Kidney tubule cell (primary cell): Measurements from ENCODE around the gene TERB1.

Source experiments
- DNase-seq: peaks from one replicate; pipeline ENCODE4 v3.0.0-alpha.2; 2018; ENCODE audit warnings: low spot score

The TERB1 gene

DNA sequence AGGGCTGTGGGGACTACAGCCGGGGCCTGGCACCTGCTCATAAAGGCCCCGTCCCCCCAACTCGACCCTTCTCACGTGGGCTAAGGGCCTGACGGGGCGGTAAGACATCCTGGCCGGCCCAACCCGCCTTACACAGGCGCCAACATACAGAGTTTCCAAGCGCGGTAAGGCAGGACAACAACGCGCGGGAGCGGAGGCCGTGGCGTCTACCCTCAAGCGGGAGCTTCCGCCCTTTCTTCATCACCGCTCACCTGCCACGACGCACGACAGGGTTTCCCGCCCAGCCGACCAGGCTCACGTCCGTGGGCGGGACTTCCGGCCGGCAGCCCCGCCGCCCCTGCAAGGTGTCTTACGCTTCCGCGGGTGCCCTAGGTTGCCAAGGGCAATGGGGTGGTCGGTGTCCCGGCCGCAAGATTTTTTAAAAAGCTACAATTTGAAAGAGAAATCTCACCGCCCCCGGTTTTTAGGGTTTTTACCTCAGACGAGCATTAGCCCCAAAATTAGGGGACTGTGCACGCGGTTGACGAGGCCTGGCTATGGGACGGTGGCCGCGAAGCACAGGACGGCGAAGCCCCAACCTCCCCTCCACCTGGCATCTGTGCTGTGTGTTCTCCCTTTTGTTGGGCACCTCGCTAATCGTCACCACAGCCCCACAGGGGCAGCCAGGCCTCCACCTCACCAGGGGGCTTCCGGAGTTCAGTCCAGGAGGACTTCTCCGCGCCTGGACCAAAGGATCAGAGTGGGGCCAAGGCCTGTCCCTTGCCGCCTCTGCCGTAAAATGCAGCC, at the start of gene TERB1:
TERB1 (minus strand) TSS at position 265 of the 786 bp plus-strand sequence. CDS start 4,786 bp downstream, outside the sequence.
- no peak for DNase-seq

- no peak for DNase-seq
Observed at GRCh38 chr16:66850115-66850815, 48.9 kb upstream of the TERB1 start.

DNA sequence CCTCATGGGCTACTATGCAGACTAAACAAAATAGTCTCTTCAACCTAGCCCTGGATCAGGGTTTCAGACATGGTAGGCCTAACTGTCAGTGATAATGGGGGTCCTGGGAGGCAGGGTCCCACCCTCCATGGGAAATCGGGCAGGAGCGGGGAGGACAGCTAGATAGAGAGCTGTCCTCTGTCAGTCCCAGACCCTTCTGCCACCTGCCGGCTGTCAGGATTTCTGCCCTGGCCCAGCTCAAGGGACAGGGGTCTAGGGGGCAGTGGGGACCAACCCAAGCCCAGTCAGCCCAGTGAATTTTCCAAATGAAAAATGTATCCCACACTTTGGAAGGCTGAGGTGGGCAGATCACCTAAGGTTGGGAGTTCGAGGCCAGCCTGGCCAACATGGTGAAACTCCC, 48.2 kb upstream of the TERB1 start:
- DNase-seq: no peak

DNA sequence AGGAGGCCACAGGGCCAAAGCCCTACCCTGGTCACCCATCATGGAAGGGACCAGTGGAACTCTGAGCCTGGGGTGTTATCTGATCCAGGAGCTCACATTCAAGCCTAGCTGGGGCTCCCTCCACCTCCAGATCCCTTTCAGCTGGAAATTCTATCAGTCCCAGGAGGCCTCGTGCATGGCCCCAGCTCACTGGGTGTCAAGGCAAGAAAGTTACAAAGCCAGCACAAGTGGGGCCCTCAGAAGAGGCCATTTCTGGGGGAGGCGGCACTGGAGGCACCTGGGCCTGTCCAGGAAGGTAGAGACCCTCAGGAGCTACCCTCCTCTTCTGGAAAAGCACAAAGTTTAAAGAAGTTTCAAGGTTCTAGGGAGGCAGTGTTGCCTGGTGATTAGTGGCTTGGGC, 47.6 kb upstream of the TERB1 start:
- no peak for DNase-seq

DNA sequence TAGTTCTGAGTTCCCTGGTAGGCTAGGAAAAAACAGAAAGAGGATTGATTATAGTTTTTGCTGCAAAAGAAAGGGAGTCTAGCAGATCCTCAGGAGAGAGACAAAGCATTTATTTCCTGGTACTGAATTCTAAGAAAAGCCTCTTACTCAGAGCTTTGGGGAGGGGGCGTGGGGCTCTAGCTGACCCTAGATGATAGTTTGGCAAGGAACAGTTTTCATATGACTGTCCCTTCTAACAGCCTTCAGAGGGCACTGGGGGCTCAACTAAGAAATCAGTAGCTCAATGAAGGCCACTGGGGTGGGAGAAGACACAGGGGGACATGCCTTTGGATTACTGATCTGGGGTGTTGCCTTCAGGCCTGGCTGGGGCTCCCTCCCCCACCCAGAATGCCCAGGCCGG, 46.8 kb upstream of the TERB1 start:
- DNase-seq: no peak

GRCh38 chr16:66847533-66848067, 46.2 kb upstream of the TERB1 start:
- DNase-seq: no peak

GRCh38 chr16:66846831-66847230, 45.4 kb upstream of the TERB1 start:
- no peak for DNase-seq

DNA sequence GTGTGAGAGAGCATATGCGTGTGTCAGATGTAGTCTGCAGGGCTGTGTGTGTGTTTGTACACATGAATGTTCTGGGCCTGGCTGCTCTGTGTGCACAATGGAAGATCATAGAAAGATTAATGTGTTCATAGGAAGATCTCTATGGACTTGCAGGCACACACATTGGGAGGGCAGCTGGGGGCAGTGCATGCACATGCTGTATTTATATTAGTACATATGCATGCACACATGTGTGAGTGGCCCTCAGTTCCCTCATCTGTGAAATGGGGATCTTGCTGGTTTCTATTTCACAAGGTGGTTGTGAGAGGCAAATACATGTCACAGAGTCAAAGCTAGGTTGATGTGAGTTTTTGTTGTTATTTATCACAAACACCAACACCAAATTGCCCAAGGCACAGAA, 44.9 kb upstream of the TERB1 start:
- DNase-seq: no peak

GRCh38 chr16:66845791-66846221, 44.4 kb upstream of the TERB1 start:
- DNase-seq: no peak

- no peak for DNase-seq
Observed at GRCh38 chr16:66845080-66845410, 43.7 kb upstream of the TERB1 start.

DNA sequence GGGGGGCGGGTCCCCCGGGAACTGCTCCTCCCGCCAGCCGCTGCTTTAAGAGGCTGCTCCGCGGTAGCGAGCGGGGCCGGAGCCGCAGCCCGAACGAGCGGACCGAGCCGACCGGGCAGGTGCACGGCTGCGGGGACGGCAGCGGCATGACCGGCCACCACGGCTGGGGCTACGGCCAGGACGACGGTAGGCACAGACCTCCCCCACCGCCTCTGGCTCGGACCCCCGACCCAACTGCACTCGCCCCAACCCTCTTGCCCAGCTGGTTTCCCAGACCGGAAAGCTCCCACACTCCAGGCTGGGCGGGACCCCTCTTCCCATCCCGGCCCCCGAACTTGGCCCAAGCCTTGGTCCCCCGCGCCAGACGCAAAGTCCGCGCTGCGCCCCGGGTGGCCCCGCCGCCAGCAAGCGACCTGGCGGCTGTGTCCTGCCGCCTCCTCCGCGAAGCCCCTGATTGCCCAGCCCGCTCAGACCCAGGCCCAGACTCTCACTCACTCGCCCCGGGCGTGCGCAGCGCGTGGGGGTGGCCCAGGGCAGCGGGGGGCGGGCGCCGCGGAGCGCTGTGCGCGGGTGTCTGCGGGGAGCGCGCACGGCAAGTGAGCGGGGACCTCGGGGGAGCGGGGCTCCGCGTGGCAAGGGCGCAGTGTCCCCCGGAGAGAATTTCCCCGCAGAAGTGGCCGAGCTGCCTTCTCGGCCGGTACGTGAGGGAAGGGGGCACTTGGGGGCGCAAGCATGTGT, 43.1 kb upstream of the TERB1 start, which contains the start of gene CA7:
CA7 (plus strand) TSS at position 73 of the 738 bp plus-strand sequence; CDS start at position 147, 74 bp downstream.
- no peak for DNase-seq

DNA sequence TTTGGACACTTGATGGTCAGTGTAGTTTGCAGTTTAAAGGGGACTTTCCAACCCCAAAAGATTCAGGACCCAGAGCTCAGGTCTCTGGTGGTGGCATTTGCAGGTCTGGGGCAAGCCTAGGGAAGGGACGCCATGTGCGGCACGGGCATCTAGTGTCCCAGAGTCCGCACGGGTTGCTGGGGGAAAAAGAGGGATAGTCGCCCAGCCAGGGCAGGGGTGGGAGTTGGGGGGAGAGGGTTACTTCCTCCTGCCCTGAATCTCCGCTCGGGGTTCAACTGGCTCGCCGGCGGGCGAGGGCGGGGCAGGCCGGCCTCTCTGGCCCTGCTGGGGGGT, 42.6 kb upstream of the TERB1 start:
- no peak for DNase-seq

- DNase-seq: no peak
Observed at GRCh38 chr16:66843191-66843590, 41.8 kb upstream of the TERB1 start.

- no peak for DNase-seq
Observed at GRCh38 chr16:66842765-66843164, 41.4 kb upstream of the TERB1 start.

GRCh38 chr16:66841366-66841765, 40.0 kb upstream of the TERB1 start:
- DNase-seq: no peak

- DNase-seq: no peak
Observed at GRCh38 chr16:66840883-66841282, 39.5 kb upstream of the TERB1 start.

GRCh38 chr16:66834746-66835145, 33.4 kb upstream of the TERB1 start:
- peak; percentile 60 for DNase-seq

- peak; percentile 11 for DNase-seq
Observed at GRCh38 chr16:66832661-66833305, 31.4 kb upstream of the TERB1 start.

- DNase-seq: no peak
Observed at GRCh38 chr16:66832190-66832589, 30.8 kb upstream of the TERB1 start.

DNA sequence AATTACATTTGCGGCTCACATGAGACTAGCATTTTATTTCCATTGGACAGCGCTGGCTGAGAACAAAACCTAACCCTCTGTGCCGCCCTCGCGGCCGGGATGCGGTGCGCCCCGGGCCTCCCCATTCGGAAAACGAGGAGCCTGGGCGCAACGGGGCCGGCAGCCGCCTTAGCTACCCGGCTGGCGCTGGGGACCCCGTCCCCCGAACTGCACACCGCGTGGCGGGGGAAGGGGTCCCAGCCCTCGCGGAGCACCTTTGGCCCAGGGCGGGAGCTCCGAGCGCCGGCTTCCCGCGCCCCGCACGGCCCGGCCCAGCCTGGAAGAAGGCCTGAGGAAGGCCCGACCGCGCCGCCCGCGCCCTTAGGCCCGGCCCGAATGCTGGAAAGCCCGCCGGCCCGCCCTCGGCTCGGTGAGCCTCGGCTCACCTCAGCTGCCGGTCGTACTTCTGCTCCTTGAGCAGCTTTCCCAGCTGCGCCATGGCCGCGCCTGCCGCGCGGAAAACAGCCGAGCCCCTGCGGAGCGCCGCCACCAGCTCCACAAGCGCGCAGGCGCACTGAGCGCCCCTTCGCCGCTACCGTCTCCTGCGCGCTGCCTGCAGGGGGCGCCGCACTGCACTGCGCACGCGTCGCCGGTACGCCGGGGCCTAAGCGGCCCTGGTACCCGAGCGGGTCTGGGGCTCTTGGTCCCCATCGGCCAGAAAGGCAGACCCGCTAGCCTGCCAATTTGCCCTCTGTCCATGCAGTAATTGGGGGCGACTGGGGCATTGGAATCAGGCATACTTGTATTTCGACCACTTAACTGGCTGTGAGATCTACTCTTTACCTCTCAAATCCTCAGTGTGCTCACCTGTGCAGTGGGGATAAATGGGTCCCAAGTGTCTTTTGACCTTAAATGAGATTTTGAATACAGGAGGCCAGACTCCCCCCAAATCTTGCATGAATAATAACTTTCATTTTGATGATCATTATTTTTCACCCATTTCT, 29.3 kb upstream of the TERB1 start, which contains the start of gene NAE1:
NAE1 (minus strand) TSS at position 555 of the 983 bp plus-strand sequence; CDS start at position 478, 77 bp downstream.
- DNase-seq: peak; percentile 88

- DNase-seq: peak; percentile 13
Observed at GRCh38 chr16:66824006-66824405, 22.6 kb upstream of the TERB1 start.
